ENCODE measurements around the gene TMCO4.
"Not testable (repeated sequence)": the region's sequence is repeated elsewhere in the genome, so short reads cannot be mapped to it uniquely, and the experiment has no call there.

Gene TMCO4

GRCh38 chr1:19639999-19640362 is 159.7 kb downstream of the TMCO4 start:
- no peak for DNase-seq (ENCODE audit: low read depth in 2 of 2)

- not testable (repeated sequence) for DNase-seq (ENCODE audit: low read depth in 2 of 2)
These were observed 160.5 kb downstream of the TMCO4 start for GRCh38 chr1:19639228-19639627.

GRCh38 chr1:19637606-19638005 is 162.1 kb downstream of the TMCO4 start:
- DNase-seq (ENCODE audit: low read depth in 2 of 2), result no peak

GRCh38 chr1:19636749-19637148 is 163.0 kb downstream of the TMCO4 start:
- not testable (repeated sequence) for DNase-seq (ENCODE audit: low read depth in 2 of 2)

- no peak for DNase-seq (ENCODE audit: low read depth in 2 of 2)
These were observed 163.7 kb downstream of the TMCO4 start for GRCh38 chr1:19636065-19636464.

- no peak for DNase-seq (ENCODE audit: low read depth in 2 of 2)
These were observed 164.1 kb downstream of the TMCO4 start for GRCh38 chr1:19635646-19636045.

- not testable (repeated sequence) for DNase-seq (ENCODE audit: low read depth in 2 of 2)
These were observed 164.7 kb downstream of the TMCO4 start for GRCh38 chr1:19635064-19635463.

GRCh38 chr1:19633106-19633505 is 166.6 kb downstream of the TMCO4 start:
- no peak for DNase-seq (ENCODE audit: low read depth in 2 of 2)

All from stimulated activated CD8-positive, alpha-beta memory T cell treated with anti-CD3 and anti-CD28 coated beads, Interleukin-2, amount 100 ng/mL, for 48 hours (primary cell).